Osteoblast (primary cell): ENCODE data around the gene ATP8B4. TPM values are rescaled to one million over a fixed set of nuclear protein-coding genes. Genes with fewer than 3 reads are reported as not detected.

Source experiments
- DNase-seq: peaks from one replicate; pipeline ENCODE4 v3.0.0; 2011; ENCODE audit warnings: low spot score, mixed read lengths; ENCODE audit not compliant: insufficient read length; ENCODE audit errors: missing footprints
- H2AFZ ChIP-seq: 2 replicates; pipeline ENCODE4 v1.6.0; 2011; ENCODE audit warnings: mild to moderate bottlenecking, low read length
- H3K27ac ChIP-seq: 2 replicates; pipeline ENCODE4 v1.5.1; 2011; ENCODE audit warnings: mild to moderate bottlenecking, low read depth, low read length, moderate library complexity
- H3K27me3 ChIP-seq: 2 replicates; pipeline ENCODE4 v1.6.0; 2012; ENCODE audit warnings: mild to moderate bottlenecking, control low read depth, inconsistent platforms, low read length, moderate library complexity; ENCODE audit not compliant: insufficient read depth
- H3K36me3 ChIP-seq: 2 replicates; pipeline ENCODE4 v1.5.1; 2011; ENCODE audit warnings: mild to moderate bottlenecking, low read length, control low read depth, moderate library complexity; ENCODE audit not compliant: insufficient read depth
- H3K4me1 ChIP-seq: 2 replicates; pipeline ENCODE4 v1.5.1; 2011; ENCODE audit warnings: mild to moderate bottlenecking, low read length, control low read depth, moderate library complexity; ENCODE audit not compliant: insufficient read depth
- H3K4me2 ChIP-seq: 2 replicates; pipeline ENCODE4 v1.6.0; 2011; ENCODE audit warnings: mild to moderate bottlenecking, low read length; ENCODE audit not compliant: insufficient read depth
- H3K4me3 ChIP-seq: fragments of 200-600 bp; sonication (generic); 3 replicates; pipeline ENCODE4 v1.5.1; 2012; ENCODE audit warnings: mild to moderate bottlenecking, low read length, inconsistent platforms; ENCODE audit not compliant: insufficient read depth
- H3K79me2 ChIP-seq: 2 replicates; pipeline ENCODE4 v1.6.0; 2012; ENCODE audit warnings: mild to moderate bottlenecking, low read length, control low read depth, inconsistent platforms; ENCODE audit not compliant: insufficient read depth
- H3K9me3 ChIP-seq: 2 replicates; pipeline ENCODE4 v1.5.1; 2011; ENCODE audit warnings: low read depth, low read length, control low read depth
- H4K20me1 ChIP-seq: 2 replicates; pipeline ENCODE4 v1.6.0; 2012; ENCODE audit warnings: mild to moderate bottlenecking, low read length, control low read depth; ENCODE audit not compliant: insufficient read depth
- total RNA-seq: library from RNA; depleted of rRNA; stranded (reverse); fragments of >200 nt; gene quantifications from 2 replicates; pipeline ENCODE4 v1.2.3, GENCODE V29; 2012
- TF ChIP-seq, protein P1 (sequence below): IDR thresholded peaks from 2 replicates; pipeline ENCODE4 v1.5.1; 2011; ENCODE audit warnings: mild to moderate bottlenecking, low read depth, low read length, moderate library complexity; ENCODE audit errors: extremely low read depth

The ATP8B4 gene
- total RNA-seq, 1 donor: 1.1 TPM

DNA sequence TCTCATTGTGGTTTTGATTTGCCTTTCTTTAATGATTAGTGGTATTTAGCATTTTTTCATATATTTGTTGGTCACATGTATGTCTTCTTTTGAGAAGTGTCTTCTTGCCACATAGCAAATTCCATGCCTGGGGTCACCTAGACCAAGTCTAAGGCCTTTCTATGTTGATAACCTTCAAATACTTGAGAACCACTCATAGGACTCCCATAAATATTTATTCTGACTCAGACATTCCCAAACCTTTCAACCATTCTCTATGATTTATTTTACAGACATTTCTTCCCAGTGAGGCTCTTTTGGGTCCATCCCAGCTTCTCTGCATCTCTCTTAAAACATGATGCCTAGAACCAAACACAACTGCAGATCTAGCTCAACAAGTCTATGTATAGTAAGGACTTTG is 69.2 kb downstream of the ATP8B4 start:
- no peak for DNase-seq
- Histone ChIP-seq H3K4me2 (no peak overlapping the region), H3K27ac (peak overlapping the region; percentile 49), H3K27me3 (no peaks in the 10 kb centered on the region), H3K9me3 (no peaks in the 10 kb centered on the region), H3K4me3 (no peak overlapping the region), H2AFZ (no peak overlapping the region), H3K4me1 (peaks cover 41% of the 10 kb centered on the region), H4K20me1 (no peaks in the 10 kb centered on the region), H3K36me3 (no peaks in the 10 kb centered on the region), H3K79me2 (no peaks in the 10 kb centered on the region)
- TF ChIP-seq, protein P1, sequence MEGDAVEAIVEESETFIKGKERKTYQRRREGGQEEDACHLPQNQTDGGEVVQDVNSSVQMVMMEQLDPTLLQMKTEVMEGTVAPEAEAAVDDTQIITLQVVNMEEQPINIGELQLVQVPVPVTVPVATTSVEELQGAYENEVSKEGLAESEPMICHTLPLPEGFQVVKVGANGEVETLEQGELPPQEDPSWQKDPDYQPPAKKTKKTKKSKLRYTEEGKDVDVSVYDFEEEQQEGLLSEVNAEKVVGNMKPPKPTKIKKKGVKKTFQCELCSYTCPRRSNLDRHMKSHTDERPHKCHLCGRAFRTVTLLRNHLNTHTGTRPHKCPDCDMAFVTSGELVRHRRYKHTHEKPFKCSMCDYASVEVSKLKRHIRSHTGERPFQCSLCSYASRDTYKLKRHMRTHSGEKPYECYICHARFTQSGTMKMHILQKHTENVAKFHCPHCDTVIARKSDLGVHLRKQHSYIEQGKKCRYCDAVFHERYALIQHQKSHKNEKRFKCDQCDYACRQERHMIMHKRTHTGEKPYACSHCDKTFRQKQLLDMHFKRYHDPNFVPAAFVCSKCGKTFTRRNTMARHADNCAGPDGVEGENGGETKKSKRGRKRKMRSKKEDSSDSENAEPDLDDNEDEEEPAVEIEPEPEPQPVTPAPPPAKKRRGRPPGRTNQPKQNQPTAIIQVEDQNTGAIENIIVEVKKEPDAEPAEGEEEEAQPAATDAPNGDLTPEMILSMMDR: no peak

DNA sequence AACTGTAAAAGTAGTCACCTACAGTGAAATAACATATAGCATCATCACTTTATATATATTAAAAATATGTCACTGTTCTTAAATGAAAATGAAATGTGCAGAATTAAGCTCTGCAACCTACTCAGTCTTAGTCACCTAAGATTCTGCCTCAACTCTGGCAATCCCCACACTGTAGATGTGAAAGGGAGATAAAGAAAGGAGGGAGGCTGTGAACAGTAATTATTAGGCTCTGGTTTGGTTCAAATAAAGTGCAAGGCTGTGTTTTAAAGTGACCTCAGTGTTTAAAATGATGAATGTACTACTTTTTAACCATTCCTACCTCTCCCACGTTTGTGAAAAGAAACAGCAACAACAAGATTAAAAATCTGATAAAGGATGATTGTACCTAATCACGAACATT is 72.2 kb downstream of the ATP8B4 start:
- Histone ChIP-seq H3K79me2 (no peaks in the 10 kb centered on the region), H3K27me3 (no peaks in the 10 kb centered on the region), H3K4me3 (no peak overlapping the region), H3K27ac (no peak overlapping the region), H3K36me3 (no peaks in the 10 kb centered on the region), H2AFZ (no peak overlapping the region), H4K20me1 (no peaks in the 10 kb centered on the region), H3K4me1 (peaks cover 21% of the 10 kb centered on the region), H3K4me2 (no peak overlapping the region), H3K9me3 (peaks cover 5% of the 10 kb centered on the region)
- DNase-seq: peak; percentile 18
- TF ChIP-seq, protein P1: no peak

DNA sequence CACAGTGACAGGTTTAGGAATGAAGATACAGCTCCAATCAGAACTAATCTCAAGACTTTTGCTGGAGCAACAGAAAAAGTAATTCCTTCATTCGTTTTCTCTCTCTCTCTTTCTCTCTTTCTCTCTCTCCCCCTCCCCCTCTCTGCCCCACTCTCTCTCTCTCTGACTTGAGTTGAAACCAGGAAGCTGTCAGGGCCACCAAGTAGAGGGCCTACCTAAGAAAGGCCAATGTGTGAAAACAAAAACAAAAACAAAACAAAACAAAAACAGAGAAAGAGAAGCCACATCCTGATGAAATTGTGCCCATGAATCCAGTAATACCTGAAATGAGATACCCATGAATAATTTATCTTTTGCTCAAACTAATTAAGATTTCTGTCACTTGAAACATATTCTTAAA is 72.9 kb downstream of the ATP8B4 start:
- Histone ChIP-seq H3K79me2 (no peaks in the 10 kb centered on the region), H3K4me2 (no peak overlapping the region), H3K4me1 (peaks cover 15% of the 10 kb centered on the region), H3K9me3 (peaks cover 5% of the 10 kb centered on the region), H2AFZ (no peak overlapping the region), H4K20me1 (no peaks in the 10 kb centered on the region), H3K4me3 (no peak overlapping the region), H3K27ac (no peak overlapping the region), H3K27me3 (no peaks in the 10 kb centered on the region), H3K36me3 (no peaks in the 10 kb centered on the region)
- TF ChIP-seq, protein P1: no peak
- DNase-seq: no peak

DNA sequence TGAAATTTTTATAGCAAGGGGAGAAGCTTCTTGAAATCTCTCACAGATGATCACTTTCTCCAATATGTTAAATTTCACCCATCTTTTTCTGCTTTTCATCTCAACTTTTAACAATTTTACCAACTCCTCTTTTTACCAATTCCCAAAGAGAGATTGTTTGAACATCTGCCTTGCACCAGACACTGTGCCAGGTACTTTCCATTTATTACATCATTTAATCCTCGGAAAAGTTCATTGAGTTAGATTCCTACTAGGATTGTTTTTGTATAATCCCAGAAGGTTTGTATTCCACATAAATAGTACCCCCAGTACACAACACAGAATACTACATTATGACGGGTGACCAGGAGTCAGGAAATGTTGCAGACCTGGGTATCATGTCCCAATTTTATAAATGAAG is 74.1 kb downstream of the ATP8B4 start:
- TF ChIP-seq, protein P1: no peak
- no peak overlapping the region for H3K27ac ChIP-seq
- H3K4me2 ChIP-seq: no peak overlapping the region
- no peak for DNase-seq
- no peaks in the 10 kb centered on the region for H4K20me1 ChIP-seq
- no peaks in the 10 kb centered on the region for H3K27me3 ChIP-seq
- H3K9me3 ChIP-seq: peaks cover 5% of the 10 kb centered on the region
- no peaks in the 10 kb centered on the region for H3K36me3 ChIP-seq
- no peaks in the 10 kb centered on the region for H3K79me2 ChIP-seq
- peaks cover 7% of the 10 kb centered on the region for H3K4me1 ChIP-seq
- no peak overlapping the region for H2AFZ ChIP-seq
- no peak overlapping the region for H3K4me3 ChIP-seq
